Measurements from ENCODE around the gene SCNM1. TPM values are rescaled to one million over a fixed set of nuclear protein-coding genes. Genes with fewer than 3 reads are reported as not detected.

Gene SCNM1
- total and polyA plus RNA-seq, 9 of the 15 experiments (the other 6 are each of a cell fraction or from before 2014, with no cell fraction given), result 17.2 to 204 (median 63.0) TPM

DNA sequence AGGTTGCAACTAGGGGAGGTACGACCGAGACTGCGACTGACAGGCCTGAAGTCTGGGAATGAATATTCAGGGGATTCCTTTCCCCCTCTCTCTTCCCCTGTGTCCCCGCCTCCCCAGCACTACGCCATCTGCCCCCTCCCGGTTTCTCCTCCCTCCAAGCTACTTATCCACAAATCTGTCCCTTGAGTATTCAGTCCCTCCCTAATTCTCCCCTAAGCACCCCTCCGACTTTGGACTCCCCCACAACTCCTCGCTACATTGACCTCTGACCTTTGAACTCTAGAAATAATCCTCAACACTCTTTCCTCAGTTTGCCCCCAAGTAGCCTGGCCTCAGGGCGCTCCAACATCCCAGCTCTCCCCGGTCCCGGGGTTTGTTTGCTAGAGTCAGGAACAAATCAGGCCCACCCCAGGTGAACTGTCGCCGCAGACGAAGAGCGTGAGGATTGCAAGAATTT is 635 bp upstream of the SCNM1 start (continued):
- TF ChIP-seq FOXM1 (IDR thresholded peaks at IDR 0.05; ENCODE audit: low read depth) (no peak; the same call in 1 of the 2 replicates), FOXM1 (CRISPR knock-in tag; IDR thresholded peaks at IDR 0.05; ENCODE audit: low read depth) (no peak), RAD21 (CRISPR knock-in tag; conservative IDR thresholded peaks at IDR 0.05 in 1 of 2, IDR thresholded peaks at IDR 0.05 in 1 of 2) (no peak), POLR3A (IDR thresholded peaks at IDR 0.05; ENCODE audit: borderline replicate concordance, extremely low read depth, insufficient read depth, insufficient read length) (no peak), CHD2 (IDR thresholded peaks at IDR 0.05; ENCODE audit: low read depth, low read length) (no peak), MIER1 (IDR thresholded peaks at IDR 0.05; ENCODE audit: low read depth) (peak; percentile 47; the same call in 1 of the 2 replicates), SUPT5H (IDR thresholded peaks at IDR 0.05) (no peak), ZFP30 (CRISPR knock-in tag; IDR thresholded peaks at IDR 0.05; ENCODE audit: borderline replicate concordance) (no peak), RNF219 (CRISPR knock-in tag; IDR thresholded peaks at IDR 0.05) (no peak), FOXK1 (CRISPR knock-in tag; IDR thresholded peaks at IDR 0.05; ENCODE audit: borderline replicate concordance) (no peak), ZNF408 (CRISPR knock-in tag; IDR thresholded peaks at IDR 0.05; ENCODE audit: low read depth) (no peak), SIN3B (IDR thresholded peaks at IDR 0.05; ENCODE audit: low read depth) (no peak), DIDO1 (tag; IDR thresholded peaks at IDR 0.05; ENCODE audit: low read depth) (no peak), ZC3H11A (IDR thresholded peaks at IDR 0.05; ENCODE audit: low read depth, low read length) (no peak), ASH1L (IDR thresholded peaks at IDR 0.05; ENCODE audit: borderline replicate concordance, low read depth, partially characterized antibody) (no peak), ARHGAP35 (IDR thresholded peaks at IDR 0.05; ENCODE audit: partially characterized antibody) (no peak), BDP1 (IDR thresholded peaks at IDR 0.05; ENCODE audit: insufficient read depth, insufficient read length) (no peak), ATF7 (IDR thresholded peaks at IDR 0.05) (no peak), POLR2G (IDR thresholded peaks at IDR 0.05; ENCODE audit: low read depth, low read length) (no peak)
- TF ChIP-seq, protein P1, sequence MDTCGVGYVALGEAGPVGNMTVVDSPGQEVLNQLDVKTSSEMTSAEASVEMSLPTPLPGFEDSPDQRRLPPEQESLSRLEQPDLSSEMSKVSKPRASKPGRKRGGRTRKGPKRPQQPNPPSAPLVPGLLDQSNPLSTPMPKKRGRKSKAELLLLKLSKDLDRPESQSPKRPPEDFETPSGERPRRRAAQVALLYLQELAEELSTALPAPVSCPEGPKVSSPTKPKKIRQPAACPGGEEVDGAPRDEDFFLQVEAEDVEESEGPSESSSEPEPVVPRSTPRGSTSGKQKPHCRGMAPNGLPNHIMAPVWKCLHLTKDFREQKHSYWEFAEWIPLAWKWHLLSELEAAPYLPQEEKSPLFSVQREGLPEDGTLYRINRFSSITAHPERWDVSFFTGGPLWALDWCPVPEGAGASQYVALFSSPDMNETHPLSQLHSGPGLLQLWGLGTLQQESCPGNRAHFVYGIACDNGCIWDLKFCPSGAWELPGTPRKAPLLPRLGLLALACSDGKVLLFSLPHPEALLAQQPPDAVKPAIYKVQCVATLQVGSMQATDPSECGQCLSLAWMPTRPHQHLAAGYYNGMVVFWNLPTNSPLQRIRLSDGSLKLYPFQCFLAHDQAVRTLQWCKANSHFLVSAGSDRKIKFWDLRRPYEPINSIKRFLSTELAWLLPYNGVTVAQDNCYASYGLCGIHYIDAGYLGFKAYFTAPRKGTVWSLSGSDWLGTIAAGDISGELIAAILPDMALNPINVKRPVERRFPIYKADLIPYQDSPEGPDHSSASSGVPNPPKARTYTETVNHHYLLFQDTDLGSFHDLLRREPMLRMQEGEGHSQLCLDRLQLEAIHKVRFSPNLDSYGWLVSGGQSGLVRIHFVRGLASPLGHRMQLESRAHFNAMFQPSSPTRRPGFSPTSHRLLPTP (IDR thresholded peaks at IDR 0.05; ENCODE audit: borderline replicate concordance, extremely low read depth, insufficient read length), result no peak
- TF ChIP-seq, protein P2, sequence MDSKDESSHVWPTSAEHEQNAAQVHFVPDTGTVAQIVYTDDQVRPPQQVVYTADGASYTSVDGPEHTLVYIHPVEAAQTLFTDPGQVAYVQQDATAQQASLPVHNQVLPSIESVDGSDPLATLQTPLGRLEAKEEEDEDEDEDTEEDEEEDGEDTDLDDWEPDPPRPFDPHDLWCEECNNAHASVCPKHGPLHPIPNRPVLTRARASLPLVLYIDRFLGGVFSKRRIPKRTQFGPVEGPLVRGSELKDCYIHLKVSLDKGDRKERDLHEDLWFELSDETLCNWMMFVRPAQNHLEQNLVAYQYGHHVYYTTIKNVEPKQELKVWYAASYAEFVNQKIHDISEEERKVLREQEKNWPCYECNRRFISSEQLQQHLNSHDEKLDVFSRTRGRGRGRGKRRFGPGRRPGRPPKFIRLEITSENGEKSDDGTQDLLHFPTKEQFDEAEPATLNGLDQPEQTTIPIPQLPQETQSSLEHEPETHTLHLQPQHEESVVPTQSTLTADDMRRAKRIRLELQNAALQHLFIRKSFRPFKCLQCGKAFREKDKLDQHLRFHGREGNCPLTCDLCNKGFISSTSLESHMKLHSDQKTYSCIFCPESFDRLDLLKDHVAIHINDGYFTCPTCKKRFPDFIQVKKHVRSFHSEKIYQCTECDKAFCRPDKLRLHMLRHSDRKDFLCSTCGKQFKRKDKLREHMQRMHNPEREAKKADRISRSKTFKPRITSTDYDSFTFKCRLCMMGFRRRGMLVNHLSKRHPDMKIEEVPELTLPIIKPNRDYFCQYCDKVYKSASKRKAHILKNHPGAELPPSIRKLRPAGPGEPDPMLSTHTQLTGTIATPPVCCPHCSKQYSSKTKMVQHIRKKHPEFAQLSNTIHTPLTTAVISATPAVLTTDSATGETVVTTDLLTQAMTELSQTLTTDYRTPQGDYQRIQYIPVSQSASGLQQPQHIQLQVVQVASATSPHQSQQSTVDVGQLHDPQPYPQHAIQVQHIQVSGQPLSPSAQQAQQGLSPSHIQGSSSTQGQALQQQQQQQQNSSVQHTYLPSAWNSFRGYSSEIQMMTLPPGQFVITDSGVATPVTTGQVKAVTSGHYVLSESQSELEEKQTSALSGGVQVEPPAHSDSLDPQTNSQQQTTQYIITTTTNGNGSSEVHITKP (IDR thresholded peaks at IDR 0.05; ENCODE audit: partially characterized antibody), result peak; percentile 98
